SK-N-SH treated with all-trans-retinoic acid at 6 μM for 48 hours (cell line): ENCODE results near the gene GDF7.

Experiments
- ARNTL ChIP-seq: fragments of 450-650 bp; formaldehyde crosslinking; IDR thresholded peaks from 2 replicates; pipeline ENCODE4 v1.5.0; 2020; ENCODE audit warnings: low read depth, mild to moderate bottlenecking, moderate library complexity, borderline replicate concordance
- TOX ChIP-seq: fragments of 250-450 bp; sonication (Bioruptor Pico); IDR thresholded peaks from 2 replicates; pipeline ENCODE4 v1.8.0; 2021; ENCODE audit warnings: mild to moderate bottlenecking, moderate library complexity, borderline replicate concordance
- TF ChIP-seq, protein P1 (sequence below): fragments of 250-450 bp; sonication (Bioruptor Pico); IDR thresholded peaks from 2 replicates; pipeline ENCODE4 v1.8.0; 2020; ENCODE audit warnings: mild to moderate bottlenecking, moderate library complexity, borderline replicate concordance
- TF ChIP-seq, protein P2 (sequence below): fragments of 250-450 bp; sonication (Bioruptor Pico); IDR thresholded peaks from 2 replicates; pipeline ENCODE4 v1.5.1; 2021; ENCODE audit warnings: mild to moderate bottlenecking, moderate library complexity
- TF ChIP-seq, protein P3 (sequence below): fragments of 250-450 bp; sonication (Bioruptor Pico); IDR thresholded peaks from 2 replicates; pipeline ENCODE4 v1.5.0; 2020; ENCODE audit warnings: mild to moderate bottlenecking, moderate library complexity

DNA sequence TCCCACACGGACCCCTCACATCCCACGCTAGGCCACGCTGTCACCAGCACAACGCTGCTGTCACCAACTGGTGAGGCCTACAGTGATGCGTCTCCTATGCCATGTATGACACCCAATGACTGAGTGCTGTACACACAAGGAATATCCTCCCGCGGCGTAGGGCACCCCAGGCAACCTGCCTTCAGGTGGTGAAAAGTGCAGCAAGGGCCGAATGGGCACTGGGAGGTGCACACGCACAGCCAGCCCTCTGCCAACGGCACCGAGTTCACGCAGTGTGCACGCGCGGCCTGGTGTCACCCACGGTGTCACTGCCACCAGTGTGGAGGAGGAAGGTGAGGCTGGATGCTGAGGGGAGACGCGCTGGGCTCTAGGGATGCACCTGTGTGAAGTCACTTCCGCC is 20.5 kb upstream of the GDF7 start:
- TF ChIP-seq TOX: no peak
- TF ChIP-seq, protein P1, sequence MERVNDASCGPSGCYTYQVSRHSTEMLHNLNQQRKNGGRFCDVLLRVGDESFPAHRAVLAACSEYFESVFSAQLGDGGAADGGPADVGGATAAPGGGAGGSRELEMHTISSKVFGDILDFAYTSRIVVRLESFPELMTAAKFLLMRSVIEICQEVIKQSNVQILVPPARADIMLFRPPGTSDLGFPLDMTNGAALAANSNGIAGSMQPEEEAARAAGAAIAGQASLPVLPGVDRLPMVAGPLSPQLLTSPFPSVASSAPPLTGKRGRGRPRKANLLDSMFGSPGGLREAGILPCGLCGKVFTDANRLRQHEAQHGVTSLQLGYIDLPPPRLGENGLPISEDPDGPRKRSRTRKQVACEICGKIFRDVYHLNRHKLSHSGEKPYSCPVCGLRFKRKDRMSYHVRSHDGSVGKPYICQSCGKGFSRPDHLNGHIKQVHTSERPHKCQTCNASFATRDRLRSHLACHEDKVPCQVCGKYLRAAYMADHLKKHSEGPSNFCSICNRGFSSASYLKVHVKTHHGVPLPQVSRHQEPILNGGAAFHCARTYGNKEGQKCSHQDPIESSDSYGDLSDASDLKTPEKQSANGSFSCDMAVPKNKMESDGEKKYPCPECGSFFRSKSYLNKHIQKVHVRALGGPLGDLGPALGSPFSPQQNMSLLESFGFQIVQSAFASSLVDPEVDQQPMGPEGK (CRISPR knock-in tag): no peak
- no peak for TF ChIP-seq ARNTL (CRISPR knock-in tag)
- TF ChIP-seq, protein P2, sequence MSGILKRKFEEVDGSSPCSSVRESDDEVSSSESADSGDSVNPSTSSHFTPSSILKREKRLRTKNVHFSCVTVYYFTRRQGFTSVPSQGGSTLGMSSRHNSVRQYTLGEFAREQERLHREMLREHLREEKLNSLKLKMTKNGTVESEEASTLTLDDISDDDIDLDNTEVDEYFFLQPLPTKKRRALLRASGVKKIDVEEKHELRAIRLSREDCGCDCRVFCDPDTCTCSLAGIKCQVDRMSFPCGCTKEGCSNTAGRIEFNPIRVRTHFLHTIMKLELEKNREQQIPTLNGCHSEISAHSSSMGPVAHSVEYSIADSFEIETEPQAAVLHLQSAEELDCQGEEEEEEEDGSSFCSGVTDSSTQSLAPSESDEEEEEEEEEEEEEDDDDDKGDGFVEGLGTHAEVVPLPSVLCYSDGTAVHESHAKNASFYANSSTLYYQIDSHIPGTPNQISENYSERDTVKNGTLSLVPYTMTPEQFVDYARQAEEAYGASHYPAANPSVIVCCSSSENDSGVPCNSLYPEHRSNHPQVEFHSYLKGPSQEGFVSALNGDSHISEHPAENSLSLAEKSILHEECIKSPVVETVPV (CRISPR knock-in tag): no peak
- TF ChIP-seq, protein P3, sequence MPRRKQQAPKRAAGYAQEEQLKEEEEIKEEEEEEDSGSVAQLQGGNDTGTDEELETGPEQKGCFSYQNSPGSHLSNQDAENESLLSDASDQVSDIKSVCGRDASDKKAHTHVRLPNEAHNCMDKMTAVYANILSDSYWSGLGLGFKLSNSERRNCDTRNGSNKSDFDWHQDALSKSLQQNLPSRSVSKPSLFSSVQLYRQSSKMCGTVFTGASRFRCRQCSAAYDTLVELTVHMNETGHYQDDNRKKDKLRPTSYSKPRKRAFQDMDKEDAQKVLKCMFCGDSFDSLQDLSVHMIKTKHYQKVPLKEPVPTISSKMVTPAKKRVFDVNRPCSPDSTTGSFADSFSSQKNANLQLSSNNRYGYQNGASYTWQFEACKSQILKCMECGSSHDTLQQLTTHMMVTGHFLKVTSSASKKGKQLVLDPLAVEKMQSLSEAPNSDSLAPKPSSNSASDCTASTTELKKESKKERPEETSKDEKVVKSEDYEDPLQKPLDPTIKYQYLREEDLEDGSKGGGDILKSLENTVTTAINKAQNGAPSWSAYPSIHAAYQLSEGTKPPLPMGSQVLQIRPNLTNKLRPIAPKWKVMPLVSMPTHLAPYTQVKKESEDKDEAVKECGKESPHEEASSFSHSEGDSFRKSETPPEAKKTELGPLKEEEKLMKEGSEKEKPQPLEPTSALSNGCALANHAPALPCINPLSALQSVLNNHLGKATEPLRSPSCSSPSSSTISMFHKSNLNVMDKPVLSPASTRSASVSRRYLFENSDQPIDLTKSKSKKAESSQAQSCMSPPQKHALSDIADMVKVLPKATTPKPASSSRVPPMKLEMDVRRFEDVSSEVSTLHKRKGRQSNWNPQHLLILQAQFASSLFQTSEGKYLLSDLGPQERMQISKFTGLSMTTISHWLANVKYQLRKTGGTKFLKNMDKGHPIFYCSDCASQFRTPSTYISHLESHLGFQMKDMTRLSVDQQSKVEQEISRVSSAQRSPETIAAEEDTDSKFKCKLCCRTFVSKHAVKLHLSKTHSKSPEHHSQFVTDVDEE (CRISPR knock-in tag): no peak
